Adrenal gland (tissue), 12 donors: ENCODE results near the gene FBXL17. TPM values are rescaled to one million over a fixed set of nuclear protein-coding genes. Genes with fewer than 3 reads are reported as not detected.

Experiments used
- DNase-seq, 7 donors: peaks; one replicate each; pipeline ENCODE4 v3.0.0-alpha.2; 2019 to 2020
- H3K27ac ChIP-seq, 5 donors: fragments of 200-600 bp; sonication (generic) in 4 of 5; 1 replicate in 3 of 5; 2 replicates in 2 of 5; pipeline versions ENCODE4 v1.5.1 to v1.8.0; 2016 to 2020; ENCODE audit warnings: mild to moderate bottlenecking in 1 of 5
- H3K27me3 ChIP-seq: fragments of 200-600 bp; 2 replicates; pipeline ENCODE4 v1.8.0; 2021
- H3K36me3 ChIP-seq, 2 donors: fragments of 200-600 bp; replicated peaks in 1 of 2; 1 replicate in 1 of 2; 2 replicates in 1 of 2; pipeline versions ENCODE4 v1.5.1 to v1.8.0; 2018 to 2022
- H3K4me1 ChIP-seq, 2 donors: fragments of 200-600 bp; replicated peaks in 1 of 2; 1 replicate in 1 of 2; 2 replicates in 1 of 2; pipeline versions ENCODE4 v1.5.1 to v1.8.0; 2018 to 2021
- H3K4me3 ChIP-seq, 4 donors: fragments of 200-600 bp; sonication (generic) in 3 of 4; one replicate each; pipeline ENCODE4 v1.5.1; 2016 to 2018
- H3K9me3 ChIP-seq, 3 donors: fragments of 200-600 bp; sonication (generic) in 1 of 3; replicated peaks in 1 of 3; 1 replicate in 2 of 3; 2 replicates in 1 of 3; pipeline versions ENCODE4 v1.5.1 to v1.8.0; 2016 to 2021
- CTCF ChIP-seq, 6 experiments: fragments of 450-650 bp in 4 of 6; fragments of 200-600 bp in 2 of 6; sonication (generic) in 1 of 6; IDR thresholded peaks; 1 replicate in 5 of 6; 2 replicates in 1 of 6; pipeline versions ENCODE4 v1.5.1 to v1.8.0; 2016 to 2021; ENCODE audit warnings: antibody characterized with exemption in 6 of 6, mild to moderate bottlenecking in 2 of 6, moderate library complexity in 1 of 6
- POLR2A ChIP-seq, 2 donors: fragments of 450-650 bp; IDR thresholded peaks; one replicate each; pipeline ENCODE4 v1.6.1; 2017; ENCODE audit warnings: antibody characterized with exemption in 2 of 2, mild to moderate bottlenecking in 2 of 2, moderate library complexity in 1 of 2
- WGBS, 4 donors: extraction: QIAGEN DNeasy Blood & Tissue Kit in 2 of 4; methylation state at CpG; one replicate each; pipeline versions ENCODE4 v1.1.5 to v1.1.7; 2013 to 2017; 5-methylcytosine and 5-hydroxymethylcytosine counted together
- intact Hi-C, 2 donors: fragments of 100-400 bp; cut with DNase I; formaldehyde crosslinking; loops; one replicate each; pipeline versions ENCODE4 v1.14.1 to v1.15.0; 2022 to 2023
- polyA plus RNA-seq, 3 donors: library from polyadenylated mRNA; stranded (reverse); fragments of 200-250 nt in 2 of 3; fragments of 350-450 nt in 1 of 3; fragmentation: Illumina TruSeq in 1 of 3; extraction: RNeasy Lipid Tissue Mini Kit (QIAGEN cat#74804) in 1 of 3; gene quantifications; one replicate each; pipeline ENCODE4 v1.2.3, GENCODE V29; 2013 to 2014
- total RNA-seq, 9 donors: library from RNA; depleted of rRNA in 4 of 9; stranded (reverse); fragments of >200 nt in 4 of 9; fragments of 120-200 nt in 1 of 9; fragmentation: NEBNext Ultra II Directional in 1 of 9; extraction: Animal tissue kit (Norgen Biotek cat#: 25700) in 1 of 9; gene quantifications; one replicate each; pipeline versions ENCODE4 v1.1.0 to v1.2.4, GENCODE V29; 2013 to 2023
- donor health status: healthy with polysubstance abuse.
- donor health status: Bipolar disorder and iron deficiency.
- donor health status: DM: yes; HTN: yes; CAD: no.
- donor health status: DM: no; HTN: no; CAD: no.
- donor health status: DM: no; HTN: no; CAD: no.
- donor health status: DM: yes; HTN: yes; CAD: no.

Gene FBXL17
- total and polyA plus RNA-seq, 12 donors, result 4.4 to 29.4 (median 21.3) TPM

GRCh38 chr5:107889387-107889786 lies 492.5 kb downstream of the FBXL17 start:
- Histone ChIP-seq H3K27ac (peak overlapping the region in 1 of 5 donors; percentile 31), H3K4me1 (peaks cover 0 to 38% of the 10 kb centered on the region in 2 donors), H3K9me3 (no peaks in the 10 kb centered on the region), H3K36me3 (no peaks in the 10 kb centered on the region), H3K27me3 (no peaks in the 10 kb centered on the region), H3K4me3 (no peak overlapping the region)
- TF ChIP-seq POLR2A (IDR thresholded peaks at IDR 0.05), result no peak
- no peak for TF ChIP-seq CTCF (IDR thresholded peaks at IDR 0.05)
- DNase-seq, result peak in 6 of 7 donors; percentile 38 to 73 (median 48)
- intact Hi-C loops, result no loop called here
- 52 to 66% (median 60%) methylated on average over 3 of the region's 3 CpGs for WGBS, 4 donors

DNA sequence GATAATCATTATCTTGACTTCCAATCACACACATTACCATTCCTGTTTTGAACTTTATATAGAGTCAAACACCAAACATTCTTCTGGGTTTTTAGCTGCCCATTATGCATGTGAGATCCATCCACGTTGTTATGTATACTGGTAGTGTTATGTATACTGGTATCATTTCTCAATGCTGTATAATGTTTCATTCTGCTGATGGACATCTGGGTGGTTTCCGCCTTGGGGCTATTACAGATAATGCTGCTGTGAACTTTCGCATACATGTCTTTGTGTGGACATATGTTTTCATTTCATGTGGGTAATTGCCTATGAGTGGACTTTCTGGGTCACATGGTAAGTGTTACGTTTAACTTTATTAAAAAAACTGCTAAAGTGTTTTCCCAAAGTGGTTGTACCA lies 493.4 kb downstream of the FBXL17 start:
- 96 to 99% (median 98%) methylated on average over 4 of the region's 4 CpGs for WGBS, 4 donors
- TF ChIP-seq POLR2A (IDR thresholded peaks at IDR 0.05), result no peak
- intact Hi-C loops, result no loop called here
- Histone ChIP-seq H3K9me3 (no peaks in the 10 kb centered on the region), H3K4me3 (no peak overlapping the region), H3K27ac (peak overlapping the region in 1 of 5 donors; percentile 31), H3K36me3 (no peaks in the 10 kb centered on the region), H3K27me3 (no peaks in the 10 kb centered on the region), H3K4me1 (peaks cover 0 to 31% of the 10 kb centered on the region in 2 donors)
- no peak for DNase-seq

DNA sequence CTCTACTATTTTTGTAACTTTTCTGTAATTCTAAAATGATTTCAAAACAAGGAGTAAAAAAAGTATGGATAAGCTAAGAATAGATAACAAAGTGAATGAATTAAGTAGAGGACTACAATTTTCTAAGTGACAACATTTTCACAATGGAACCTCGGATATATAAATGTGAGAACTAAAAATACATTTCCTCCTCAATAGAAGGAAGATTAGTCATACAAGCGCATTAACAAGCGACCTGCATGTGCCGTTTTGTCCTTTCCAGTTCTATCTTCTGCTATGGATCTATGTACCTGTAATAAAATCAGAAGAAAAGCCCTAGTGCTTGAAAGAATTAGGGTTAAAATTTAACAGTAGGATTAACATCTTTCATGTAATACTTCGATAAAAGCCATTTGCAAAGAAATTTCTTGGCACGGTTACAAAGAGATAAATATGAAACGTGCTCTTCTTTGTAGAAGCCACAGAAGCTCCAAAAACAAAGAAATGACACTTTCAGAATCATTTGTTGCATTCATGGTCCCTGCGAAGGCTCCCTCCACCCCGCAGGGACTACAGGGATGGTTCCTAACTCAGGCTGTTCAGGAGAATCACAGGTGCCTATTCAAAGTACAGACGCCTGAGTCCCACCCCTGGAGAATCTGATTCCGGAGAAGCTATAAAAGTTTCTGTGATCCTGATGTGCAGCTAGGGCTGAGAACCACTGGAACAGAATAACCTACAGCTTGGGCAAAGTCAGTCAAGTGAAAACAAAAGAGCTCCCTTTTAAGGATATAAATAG lies 494.5 kb downstream of the FBXL17 start:
- DNase-seq, result no peak
- Histone ChIP-seq H3K4me3 (peak overlapping the region in 1 of 4 donors; percentile 47), H3K27me3 (no peaks in the 10 kb centered on the region), H3K4me1 (peaks cover 0 to 26% of the 10 kb centered on the region in 2 donors), H3K9me3 (no peaks in the 10 kb centered on the region), H3K36me3 (no peaks in the 10 kb centered on the region), H3K27ac (peak overlapping the region in 1 of 5 donors; percentile 22)
- WGBS, 4 donors, result 22 to 38% (median 25%) methylated on average over 11 of the region's 11 CpGs
- TF ChIP-seq POLR2A (IDR thresholded peaks at IDR 0.05) (no peak), CTCF (IDR thresholded peaks at IDR 0.05) (no peak)
- intact Hi-C loops, result no loop called here

DNA sequence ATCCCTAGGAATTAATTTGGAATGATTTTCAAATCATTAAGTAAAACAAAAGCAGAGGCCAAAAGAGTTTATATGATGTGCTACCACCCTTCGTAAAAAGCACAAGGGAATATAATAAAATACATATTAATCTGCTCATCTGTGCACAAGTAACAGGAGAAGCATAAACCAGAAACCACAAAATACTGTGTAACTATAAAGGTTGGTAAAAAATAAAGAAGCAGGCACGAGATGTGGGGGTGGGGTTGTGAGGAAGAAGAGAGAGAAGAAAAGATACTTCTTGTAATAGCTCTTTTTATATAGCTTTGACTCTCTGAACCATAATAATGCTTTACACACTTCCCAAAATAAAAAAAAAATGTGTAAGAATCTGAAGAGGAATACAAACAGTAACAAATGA lies 496.3 kb downstream of the FBXL17 start:
- no peaks in the 10 kb centered on the region for H3K36me3 ChIP-seq
- WGBS, 4 donors, result 85 to 94% (median 89%) methylated on average over 2 of the region's 2 CpGs
- H3K9me3 ChIP-seq, result no peaks in the 10 kb centered on the region
- H3K4me3 ChIP-seq, result no peak overlapping the region
- TF ChIP-seq CTCF (IDR thresholded peaks at IDR 0.05), result no peak
- no peak for TF ChIP-seq POLR2A (IDR thresholded peaks at IDR 0.05)
- no peak for DNase-seq
- no peak overlapping the region for H3K27ac ChIP-seq
- intact Hi-C loops, result no loop called here
- H3K27me3 ChIP-seq, result no peaks in the 10 kb centered on the region
- H3K4me1 ChIP-seq, result peaks cover 0 to 26% of the 10 kb centered on the region in 2 donors

DNA sequence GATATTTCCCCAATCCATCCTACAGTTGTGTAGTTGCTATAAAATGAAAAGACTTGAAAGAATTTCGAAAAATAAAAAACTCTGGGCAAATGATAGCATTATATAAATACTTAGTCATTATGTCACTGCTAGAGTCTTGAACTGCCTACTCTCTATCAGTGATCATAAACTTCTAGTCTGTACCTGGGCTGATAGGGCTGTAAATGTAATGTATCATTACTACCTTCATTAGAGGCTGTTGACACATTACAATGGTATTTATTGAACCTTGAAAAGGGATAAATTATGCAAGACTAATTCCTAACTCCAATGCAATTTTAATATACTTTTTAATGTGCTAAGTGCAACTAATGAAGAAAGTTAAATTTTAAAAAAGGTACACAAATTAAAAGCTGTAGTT lies 497.0 kb downstream of the FBXL17 start:
- intact Hi-C loops, result no loop called here
- Histone ChIP-seq H3K36me3 (no peaks in the 10 kb centered on the region), H3K27ac (no peak overlapping the region), H3K27me3 (no peaks in the 10 kb centered on the region), H3K9me3 (no peaks in the 10 kb centered on the region), H3K4me1 (peaks cover 0 to 26% of the 10 kb centered on the region in 2 donors), H3K4me3 (no peak overlapping the region)
- 90 to 98% (median 91%) methylated on average over 1 of the region's 1 CpG for WGBS, 4 donors
- no peak for TF ChIP-seq CTCF (IDR thresholded peaks at IDR 0.05)
- no peak for TF ChIP-seq POLR2A (IDR thresholded peaks at IDR 0.05)
- DNase-seq, result no peak
